IPS-20b (cell line): ENCODE results near the gene CBX4.
A peak's percentile ranks its signal among the peaks of the same experiment; 100 is the strongest.

Experiments used
- H3K27ac ChIP-seq: one replicate; pipeline ENCODE4 v1.5.1; 2013; ENCODE audit warnings: low read length
- H3K27me3 ChIP-seq: 2 replicates; pipeline ENCODE4 v1.6.1; 2013; ENCODE audit warnings: mild to moderate bottlenecking, low read length, inconsistent platforms; ENCODE audit not compliant: insufficient read depth
- H3K36me3 ChIP-seq: 2 replicates; pipeline ENCODE4 v1.6.1; 2013; ENCODE audit warnings: low read depth, mild to moderate bottlenecking, inconsistent platforms, low read length, moderate library complexity; ENCODE audit not compliant: insufficient read depth
- H3K4me1 ChIP-seq: 2 replicates; pipeline ENCODE4 v1.6.1; 2013; ENCODE audit warnings: mild to moderate bottlenecking, control low read depth, inconsistent platforms, low read length, moderate library complexity; ENCODE audit not compliant: insufficient read depth
- H3K4me3 ChIP-seq: 2 replicates; pipeline ENCODE4 v1.5.1; 2013; ENCODE audit warnings: mild to moderate bottlenecking, low read length, inconsistent platforms
- H3K9ac ChIP-seq: 2 replicates; pipeline ENCODE4 v1.6.1; 2013; ENCODE audit warnings: low read depth, mild to moderate bottlenecking, inconsistent platforms, low read length, moderate library complexity
- H3K9me3 ChIP-seq: 2 replicates; pipeline ENCODE4 v1.6.1; 2013; ENCODE audit warnings: mild to moderate bottlenecking, low read depth, low read length, inconsistent platforms; ENCODE audit not compliant: insufficient read depth

Gene CBX4

GRCh38 chr17:79812353-79813258, 26.6 kb downstream of the CBX4 start:
- H3K27me3 ChIP-seq: peaks cover 95% of the 10 kb centered on the region

GRCh38 chr17:79811868-79812352, 27.3 kb downstream of the CBX4 start:
- no peaks in the 10 kb centered on the region for H3K36me3 ChIP-seq
- no peak overlapping the region; the same call in 1 of the 2 replicates for H3K4me3 ChIP-seq
- H3K4me1 ChIP-seq: peaks cover 8% of the 10 kb centered on the region; the same call in 1 of the 2 replicates
- H3K9me3 ChIP-seq: peaks cover 4% of the 10 kb centered on the region; the same call in 1 of the 2 replicates
- H3K9ac ChIP-seq: peak overlapping the region; percentile 56; the same call in 1 of the 2 replicates
- peaks cover 95% of the 10 kb centered on the region for H3K27me3 ChIP-seq
- H3K27ac ChIP-seq: no peak overlapping the region

More at GRCh38 chr17:79812353-79813258, 26.6 kb downstream of the CBX4 start:
- no peak overlapping the region for H3K27ac ChIP-seq
- peaks cover 6% of the 10 kb centered on the region; the same call in 1 of the 2 replicates for H3K9me3 ChIP-seq
- H3K4me3 ChIP-seq: no peak overlapping the region; the same call in 1 of the 2 replicates
- peak overlapping the region; percentile 56; the same call in 1 of the 2 replicates for H3K9ac ChIP-seq
- H3K36me3 ChIP-seq: no peaks in the 10 kb centered on the region
- H3K4me1 ChIP-seq: peaks cover 8% of the 10 kb centered on the region; the same call in 1 of the 2 replicates

GRCh38 chr17:79811011-79811867, 28.0 kb downstream of the CBX4 start:
- no peak overlapping the region for H3K27ac ChIP-seq

GRCh38 chr17:79810130-79811010, 28.9 kb downstream of the CBX4 start:
- peak overlapping the region; percentile 50; the same call in 1 of the 2 replicates for H3K4me3 ChIP-seq
- no peaks in the 10 kb centered on the region for H3K36me3 ChIP-seq
- H3K4me1 ChIP-seq: peaks cover 18% of the 10 kb centered on the region; the same call in 1 of the 2 replicates
- H3K9me3 ChIP-seq: no peaks in the 10 kb centered on the region; the same call in 1 of the 2 replicates
- H3K27ac ChIP-seq: no peak overlapping the region
- peak overlapping the region; percentile 68; the same call in 1 of the 2 replicates for H3K9ac ChIP-seq
- H3K27me3 ChIP-seq: peaks cover 95% of the 10 kb centered on the region

More at GRCh38 chr17:79811011-79811867, 28.0 kb downstream of the CBX4 start:
- peak overlapping the region; percentile 56; the same call in 1 of the 2 replicates for H3K9ac ChIP-seq
- peaks cover 11% of the 10 kb centered on the region; the same call in 1 of the 2 replicates for H3K4me1 ChIP-seq
- peaks cover 95% of the 10 kb centered on the region for H3K27me3 ChIP-seq
- no peaks in the 10 kb centered on the region; the same call in 1 of the 2 replicates for H3K9me3 ChIP-seq
- H3K4me3 ChIP-seq: no peak overlapping the region; the same call in 1 of the 2 replicates
- no peaks in the 10 kb centered on the region for H3K36me3 ChIP-seq

GRCh38 chr17:79809530-79810129, 29.6 kb downstream of the CBX4 start:
- peak overlapping the region; percentile 38; the same call in 1 of the 2 replicates for H3K4me3 ChIP-seq
- H3K9ac ChIP-seq: peak overlapping the region; percentile 30; the same call in 1 of the 2 replicates
- no peak overlapping the region for H3K27ac ChIP-seq
- H3K27me3 ChIP-seq: peaks cover 95% of the 10 kb centered on the region
- peaks cover 25% of the 10 kb centered on the region; the same call in 1 of the 2 replicates for H3K4me1 ChIP-seq
- H3K9me3 ChIP-seq: no peaks in the 10 kb centered on the region; the same call in 1 of the 2 replicates
- H3K36me3 ChIP-seq: no peaks in the 10 kb centered on the region

GRCh38 chr17:79808763-79809529, 30.3 kb downstream of the CBX4 start:
- H3K4me3 ChIP-seq: no peak overlapping the region
- peak overlapping the region; percentile 30; the same call in 1 of the 2 replicates for H3K9ac ChIP-seq
- H3K36me3 ChIP-seq: no peaks in the 10 kb centered on the region
- peaks cover 20% of the 10 kb centered on the region; the same call in 1 of the 2 replicates for H3K4me1 ChIP-seq
- H3K27me3 ChIP-seq: peaks cover 95% of the 10 kb centered on the region
- no peaks in the 10 kb centered on the region; the same call in 1 of the 2 replicates for H3K9me3 ChIP-seq
- no peak overlapping the region for H3K27ac ChIP-seq

- Histone ChIP-seq H3K9ac (no peak overlapping the region), H3K4me1 (peaks cover 20% of the 10 kb centered on the region; the same call in 1 of the 2 replicates)
These were observed 32.1 kb downstream of the CBX4 start for GRCh38 chr17:79806863-79807720.

GRCh38 chr17:79806446-79806760, 32.8 kb downstream of the CBX4 start:
- Histone ChIP-seq H3K27me3 (peaks cover 98% of the 10 kb centered on the region), H3K4me1 (peaks cover 20% of the 10 kb centered on the region; the same call in 1 of the 2 replicates), H3K4me3 (no peak overlapping the region), H3K9me3 (peaks cover 8% of the 10 kb centered on the region; the same call in 1 of the 2 replicates), H3K27ac (no peak overlapping the region), H3K36me3 (no peaks in the 10 kb centered on the region), H3K9ac (no peak overlapping the region)

More at GRCh38 chr17:79806863-79807720, 32.1 kb downstream of the CBX4 start:
- Histone ChIP-seq H3K27ac (no peak overlapping the region), H3K4me3 (no peak overlapping the region), H3K9me3 (peaks cover 4% of the 10 kb centered on the region; the same call in 1 of the 2 replicates), H3K36me3 (no peaks in the 10 kb centered on the region), H3K27me3 (peaks cover 98% of the 10 kb centered on the region)
